Measurements from ENCODE around the gene HACE1.

The HACE1 gene

GRCh38 chr6:104728448-104728847, 131.3 kb downstream of the HACE1 start:
- no peak for DNase-seq

- DNase-seq, result no peak
These were observed 141.0 kb downstream of the HACE1 start for GRCh38 chr6:104718672-104719071.

GRCh38 chr6:104716858-104717257, 142.9 kb downstream of the HACE1 start:
- no peak for DNase-seq

GRCh38 chr6:104714796-104715195, 144.9 kb downstream of the HACE1 start:
- no peak for DNase-seq

- no peak for DNase-seq
These were observed 145.7 kb downstream of the HACE1 start for GRCh38 chr6:104713982-104714381.

GRCh38 chr6:104711371-104711770, 148.3 kb downstream of the HACE1 start:
- DNase-seq, result peak; percentile 13

GRCh38 chr6:104710543-104711335, 149.0 kb downstream of the HACE1 start:
- no peak for DNase-seq

- no peak for DNase-seq
These were observed 153.7 kb downstream of the HACE1 start for GRCh38 chr6:104705916-104706442.

- peak; percentile 54 for DNase-seq
These were observed 154.5 kb downstream of the HACE1 start for GRCh38 chr6:104705095-104705707.

- DNase-seq, result no peak
These were observed 155.5 kb downstream of the HACE1 start for GRCh38 chr6:104704191-104704590.

- no peak for DNase-seq
These were observed 157.4 kb downstream of the HACE1 start for GRCh38 chr6:104702126-104702841.

- DNase-seq, result no peak
These were observed 159.1 kb downstream of the HACE1 start for GRCh38 chr6:104700371-104701185.

GRCh38 chr6:104699593-104700329, 160.0 kb downstream of the HACE1 start:
- DNase-seq, result no peak

- no peak for DNase-seq
These were observed 160.7 kb downstream of the HACE1 start for GRCh38 chr6:104698979-104699378.

- no peak for DNase-seq
These were observed 167.7 kb downstream of the HACE1 start for GRCh38 chr6:104692008-104692407.

GRCh38 chr6:104689551-104690205, 170.0 kb downstream of the HACE1 start:
- DNase-seq, result no peak

GRCh38 chr6:104688283-104688969, 171.3 kb downstream of the HACE1 start:
- DNase-seq, result no peak

- DNase-seq, result no peak
These were observed 173.1 kb downstream of the HACE1 start for GRCh38 chr6:104686550-104687175.

- DNase-seq, result no peak
These were observed 173.7 kb downstream of the HACE1 start for GRCh38 chr6:104685871-104686549.
